ENCODE measurements around the gene PCDHGA9.
"Not testable (repeated sequence)": the region's sequence is repeated elsewhere in the genome, so short reads cannot be mapped to it uniquely, and the experiment has no call there.

Gene PCDHGA9

GRCh38 chr5:141430332-141431113 lies 27.9 kb downstream of the PCDHGA9 start, which contains the start of gene PCDHGA12:
PCDHGA12 (plus strand) TSS chr5:141430507; CDS start chr5:141430760, 253 bp downstream.
- peak; percentile 81 for TF ChIP-seq CTCF (conservative IDR thresholded peaks at IDR 0.05; ENCODE audit: control insufficient read depth, insufficient read depth, low read depth, low read length)
- peak; percentile 96 for DNase-seq (ENCODE audit: low read depth)
- peak within 1 kb of the TSS; percentile 57 for H3K4me3 ChIP-seq (ENCODE audit: control insufficient read depth, low read depth, low read length)

GRCh38 chr5:141431286-141431685 lies 28.7 kb downstream of the PCDHGA9 start:
- peak; percentile 52 for DNase-seq (ENCODE audit: low read depth)
- no peak for TF ChIP-seq CTCF (conservative IDR thresholded peaks at IDR 0.05; ENCODE audit: control insufficient read depth, insufficient read depth, low read depth, low read length)
- peak overlapping the region; percentile 57 for H3K4me3 ChIP-seq (ENCODE audit: control insufficient read depth, low read depth, low read length)

- DNase-seq (ENCODE audit: low read depth); H3K4me3 ChIP-seq (ENCODE audit: control insufficient read depth, low read depth, low read length): not testable (repeated sequence)
Observed at GRCh38 chr5:141432308-141432707, 29.7 kb downstream of the PCDHGA9 start.

GRCh38 chr5:141432726-141433125 lies 30.1 kb downstream of the PCDHGA9 start:
- DNase-seq (ENCODE audit: low read depth); H3K4me3 ChIP-seq (ENCODE audit: control insufficient read depth, low read depth, low read length): not testable (repeated sequence)

- DNase-seq (ENCODE audit: low read depth) = peak; percentile 45
- no peak overlapping the region for H3K4me3 ChIP-seq (ENCODE audit: control insufficient read depth, low read depth, low read length)
Observed at GRCh38 chr5:141434006-141434405, 31.4 kb downstream of the PCDHGA9 start.

GRCh38 chr5:141437221-141437620 lies 34.6 kb downstream of the PCDHGA9 start:
- DNase-seq (ENCODE audit: low read depth) = no peak
- no peak overlapping the region for H3K4me3 ChIP-seq (ENCODE audit: control insufficient read depth, low read depth, low read length)
- TF ChIP-seq CTCF (conservative IDR thresholded peaks at IDR 0.05; ENCODE audit: control insufficient read depth, insufficient read depth, low read depth, low read length) = no peak

More at GRCh38 chr5:141434006-141434405, 31.4 kb downstream of the PCDHGA9 start:
- no peak for TF ChIP-seq CTCF (conservative IDR thresholded peaks at IDR 0.05; ENCODE audit: control insufficient read depth, insufficient read depth, low read depth, low read length)

- H3K4me3 ChIP-seq (ENCODE audit: control insufficient read depth, low read depth, low read length) = no peak overlapping the region
- TF ChIP-seq CTCF (conservative IDR thresholded peaks at IDR 0.05; ENCODE audit: control insufficient read depth, insufficient read depth, low read depth, low read length) = no peak
- no peak for DNase-seq (ENCODE audit: low read depth)
Observed at GRCh38 chr5:141439411-141440141, 37.0 kb downstream of the PCDHGA9 start.
